Vagina (tissue), 2 donors: ENCODE measurements around the gene MBD3. TPM values are rescaled to one million over a fixed set of nuclear protein-coding genes. Genes with fewer than 3 reads are reported as not detected.

ENCODE experiments used
- DNase-seq, 2 donors: peaks; one replicate each; pipeline ENCODE4 v3.0.0-alpha.2; 2017; ENCODE audit errors: extremely low spot score in 2 of 2
- H3K27ac ChIP-seq: fragments of 200-600 bp; sonication (generic); one replicate; pipeline ENCODE4 v1.5.1; 2019
- H3K27me3 ChIP-seq: fragments of 200-600 bp; sonication (generic); one replicate; pipeline ENCODE4 v1.5.1; 2019
- H3K36me3 ChIP-seq, 2 donors: fragments of 200-600 bp; sonication (generic); one replicate each; pipeline ENCODE4 v1.5.1; 2017 to 2019
- H3K4me1 ChIP-seq: fragments of 200-600 bp; sonication (generic); one replicate; pipeline ENCODE4 v1.5.1; 2019
- H3K4me3 ChIP-seq, 2 donors: fragments of 200-600 bp; sonication (generic); 1 replicate in 1 of 2; 2 replicates in 1 of 2; pipeline ENCODE4 v1.5.1; 2016 to 2019
- H3K9me3 ChIP-seq: fragments of 200-600 bp; sonication (generic); one replicate; pipeline ENCODE4 v1.5.1; 2019
- POLR2A ChIP-seq, 2 donors: fragments of 450-650 bp; IDR thresholded peaks; one replicate each; pipeline ENCODE4 v1.6.1; 2017; ENCODE audit warnings: antibody characterized with exemption in 2 of 2, mild to moderate bottlenecking in 2 of 2, moderate library complexity in 2 of 2
- POLR2AphosphoS5 ChIP-seq, 2 donors: sonication (generic); formaldehyde crosslinking; IDR thresholded peaks; one replicate each; pipeline ENCODE4 v1.9.0; 2017; ENCODE audit warnings: antibody characterized with exemption in 2 of 2, mild to moderate bottlenecking in 2 of 2, low read depth in 1 of 2; ENCODE audit not compliant: insufficient read depth in 1 of 2
- intact Hi-C: fragments of 100-400 bp; cut with DNase I; formaldehyde crosslinking; loops from one replicate; pipeline ENCODE4 v1.15.1; 2023
- total RNA-seq: library from RNA; depleted of rRNA; stranded (reverse); fragments of >200 nt; gene quantifications from one replicate; pipeline ENCODE4 v1.2.3, GENCODE V29; 2016
- TF ChIP-seq, protein P1 (sequence below), 3 experiments: fragments of 450-650 bp in 2 of 3; fragments of 200-600 bp in 1 of 3; sonication (generic) in 1 of 3; IDR thresholded peaks; one replicate each; pipeline ENCODE4 v1.5.1; 2017 to 2019; ENCODE audit warnings: antibody characterized with exemption in 3 of 3, mild to moderate bottlenecking in 2 of 3, moderate library complexity in 2 of 3

The MBD3 gene
- total RNA-seq, 1 donor from 2014 or later, result 66.0 TPM

- no peak overlapping the region for H3K4me3 ChIP-seq
- DNase-seq, result no peak
- peaks cover 21% of the 10 kb centered on the region for H3K4me1 ChIP-seq
- H3K36me3 ChIP-seq, result peaks cover 0 to 49% of the 10 kb centered on the region in 2 donors
- H3K9me3 ChIP-seq, result no peaks in the 10 kb centered on the region
- TF ChIP-seq, protein P1, sequence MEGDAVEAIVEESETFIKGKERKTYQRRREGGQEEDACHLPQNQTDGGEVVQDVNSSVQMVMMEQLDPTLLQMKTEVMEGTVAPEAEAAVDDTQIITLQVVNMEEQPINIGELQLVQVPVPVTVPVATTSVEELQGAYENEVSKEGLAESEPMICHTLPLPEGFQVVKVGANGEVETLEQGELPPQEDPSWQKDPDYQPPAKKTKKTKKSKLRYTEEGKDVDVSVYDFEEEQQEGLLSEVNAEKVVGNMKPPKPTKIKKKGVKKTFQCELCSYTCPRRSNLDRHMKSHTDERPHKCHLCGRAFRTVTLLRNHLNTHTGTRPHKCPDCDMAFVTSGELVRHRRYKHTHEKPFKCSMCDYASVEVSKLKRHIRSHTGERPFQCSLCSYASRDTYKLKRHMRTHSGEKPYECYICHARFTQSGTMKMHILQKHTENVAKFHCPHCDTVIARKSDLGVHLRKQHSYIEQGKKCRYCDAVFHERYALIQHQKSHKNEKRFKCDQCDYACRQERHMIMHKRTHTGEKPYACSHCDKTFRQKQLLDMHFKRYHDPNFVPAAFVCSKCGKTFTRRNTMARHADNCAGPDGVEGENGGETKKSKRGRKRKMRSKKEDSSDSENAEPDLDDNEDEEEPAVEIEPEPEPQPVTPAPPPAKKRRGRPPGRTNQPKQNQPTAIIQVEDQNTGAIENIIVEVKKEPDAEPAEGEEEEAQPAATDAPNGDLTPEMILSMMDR (IDR thresholded peaks at IDR 0.05), result no peak
- TF ChIP-seq POLR2AphosphoS5 (IDR thresholded peaks at IDR 0.05; ENCODE audit: insufficient read depth in 1 of 2, low read depth in 1 of 2) (no peak), POLR2A (IDR thresholded peaks at IDR 0.05) (no peak)
- H3K27me3 ChIP-seq, result no peaks in the 10 kb centered on the region
- intact Hi-C loops, result no loop called here
- H3K27ac ChIP-seq, result no peak overlapping the region
Measured at GRCh38 chr19:1598777-1599459, 6.3 kb upstream of the MBD3 start.

GRCh38 chr19:1593501-1593772 is 772 bp upstream of the MBD3 start:
- DNase-seq, result no peak
- Histone ChIP-seq H3K36me3 (peaks cover 0 to 26% of the 10 kb centered on the region in 2 donors), H3K4me1 (peaks cover 34% of the 10 kb centered on the region), H3K27ac (peak overlapping the region; percentile 78), H3K27me3 (no peaks in the 10 kb centered on the region), H3K9me3 (no peaks in the 10 kb centered on the region), H3K4me3 (peak overlapping the region; percentile 63 to 90)
- no peak for TF ChIP-seq POLR2AphosphoS5 (IDR thresholded peaks at IDR 0.05; ENCODE audit: insufficient read depth in 1 of 2, low read depth in 1 of 2)
- no peak for TF ChIP-seq POLR2A (IDR thresholded peaks at IDR 0.05)
- TF ChIP-seq, protein P1 (IDR thresholded peaks at IDR 0.05), result no peak
- intact Hi-C loops, result no loop called here

- Histone ChIP-seq H3K36me3 (peaks cover 0 to 15% of the 10 kb centered on the region in 2 donors), H3K4me3 (peak overlapping the region; percentile 79 to 90), H3K9me3 (no peaks in the 10 kb centered on the region), H3K4me1 (peaks cover 40% of the 10 kb centered on the region), H3K27ac (peak overlapping the region; percentile 89), H3K27me3 (no peaks in the 10 kb centered on the region)
- TF ChIP-seq, protein P1 (IDR thresholded peaks at IDR 0.05), result no peak
- TF ChIP-seq POLR2AphosphoS5 (IDR thresholded peaks at IDR 0.05; ENCODE audit: insufficient read depth in 1 of 2, low read depth in 1 of 2), result peak in 1 of 2 donors; percentile 41
- TF ChIP-seq POLR2A (IDR thresholded peaks at IDR 0.05), result peak in 1 of 2 donors; percentile 83
- intact Hi-C loops, result no loop called here
- DNase-seq, result no peak
Measured at GRCh38 chr19:1592024-1592754, 476 bp downstream of the MBD3 start.

DNA sequence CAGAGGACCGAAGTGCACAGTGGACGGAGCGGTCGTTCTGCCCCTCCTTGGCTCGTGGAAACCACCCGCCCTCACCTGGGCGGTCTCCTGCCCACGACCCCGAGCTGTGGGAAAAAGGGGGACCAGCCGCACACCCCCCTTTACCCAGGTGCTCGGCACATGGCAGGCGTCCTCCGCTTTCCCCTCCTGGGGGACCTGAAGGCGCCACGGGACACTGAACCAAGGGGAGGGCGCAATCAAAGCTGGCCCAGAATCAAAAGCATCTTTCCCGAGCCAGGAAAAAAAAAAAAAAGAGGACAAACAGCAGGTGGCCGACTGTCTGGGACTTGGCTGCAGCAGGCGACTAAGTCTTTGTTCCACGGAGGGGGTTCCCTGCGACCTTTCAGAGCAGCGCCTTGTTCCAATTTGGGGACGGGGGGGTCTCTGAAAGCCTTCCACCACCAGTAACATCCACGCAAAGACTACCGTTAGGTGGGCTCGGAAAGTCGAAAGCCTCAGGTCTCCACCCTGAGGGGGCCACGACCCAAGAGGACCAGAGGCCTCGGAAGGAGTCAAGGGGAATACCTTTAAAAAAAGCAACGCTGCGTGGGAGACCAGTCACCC is 1.1 kb downstream of the MBD3 start:
- Histone ChIP-seq H3K4me3 (peak overlapping the region; percentile 79 to 90), H3K9me3 (no peaks in the 10 kb centered on the region), H3K36me3 (peaks cover 0 to 8% of the 10 kb centered on the region in 2 donors), H3K27ac (peak overlapping the region; percentile 89), H3K27me3 (no peaks in the 10 kb centered on the region), H3K4me1 (peaks cover 40% of the 10 kb centered on the region)
- intact Hi-C loops, result no loop called here
- TF ChIP-seq POLR2AphosphoS5 (IDR thresholded peaks at IDR 0.05; ENCODE audit: insufficient read depth in 1 of 2, low read depth in 1 of 2) (no peak), POLR2A (IDR thresholded peaks at IDR 0.05) (no peak)
- TF ChIP-seq, protein P1 (IDR thresholded peaks at IDR 0.05), result no peak
- DNase-seq, result no peak
